Posterior vena cava (tissue), 2 donors: ENCODE data around the gene N4BP3. TPM values are rescaled to one million over a fixed set of nuclear protein-coding genes. Genes with fewer than 3 reads are reported as not detected.
A peak's percentile ranks its signal among the peaks of the same experiment; 100 is the strongest.

ENCODE experiments used
- DNase-seq: peaks from one replicate; pipeline ENCODE4 v3.0.0-alpha.2; 2020; ENCODE audit warnings: low spot score
- intact Hi-C, 2 donors: fragments of 100-400 bp; cut with DNase I; formaldehyde crosslinking; loops; one replicate each; pipeline versions ENCODE4 v1.14.1 to v1.14.2; 2022 to 2023
- total RNA-seq, 2 donors: library from RNA; stranded (reverse); fragmentation: NEBNext Ultra II Directional; extraction: Animal tissue kit (Norgen Biotek cat#: 25700); gene quantifications; one replicate each; pipeline ENCODE4 v1.2.1, GENCODE V29; 2021
- donor health status: DM: yes; HTN: yes; CAD: no.
- donor health status: DM: yes; HTN: yes; CAD: no.

Gene N4BP3
- total RNA-seq, 2 donors from 2014 or later: 1.7 to 1.8 TPM

DNA sequence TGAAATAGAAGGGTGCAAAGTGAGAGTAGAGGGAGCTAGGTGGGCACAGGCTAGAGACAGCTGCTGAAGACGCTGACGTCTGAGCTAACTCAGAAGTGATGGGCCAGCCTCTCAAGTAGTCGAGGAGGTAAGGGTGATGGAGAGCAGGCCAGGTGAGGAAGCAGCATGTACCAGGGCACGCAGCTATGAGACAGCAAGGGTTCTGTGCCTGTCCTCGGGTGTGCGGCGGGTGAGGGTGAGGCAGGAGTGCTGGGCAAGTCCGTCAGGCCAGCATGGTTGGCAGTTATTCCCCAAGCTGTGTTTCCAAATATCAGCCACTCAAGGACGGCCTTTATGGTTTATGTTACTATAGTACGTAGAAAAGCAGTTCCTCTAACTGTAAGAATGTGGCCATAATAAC lies 23.7 kb downstream of the N4BP3 start:
- no peak for DNase-seq
- intact Hi-C loops: no loop called here

- intact Hi-C loops: no loop called here
- no peak for DNase-seq
Observed at GRCh38 chr5:178137991-178138390, 24.7 kb downstream of the N4BP3 start.

DNA sequence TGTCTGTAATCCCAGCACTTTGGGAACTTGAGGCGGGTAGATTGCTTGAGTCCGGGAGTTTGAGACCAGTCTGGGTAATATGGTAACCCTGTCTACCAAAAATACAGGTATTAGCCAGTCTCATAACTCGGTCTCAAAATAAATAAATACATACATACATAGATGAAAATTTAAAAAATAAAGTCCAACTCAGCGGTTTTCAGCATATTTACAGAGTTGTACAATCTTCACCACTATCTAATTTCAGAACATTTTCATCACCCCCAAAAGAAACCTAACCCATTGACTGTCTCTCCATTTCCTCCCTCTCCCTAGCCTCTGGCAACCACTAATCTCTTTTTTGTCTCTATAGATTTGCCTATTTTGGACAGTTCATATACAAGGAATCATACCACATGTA lies 28.2 kb downstream of the N4BP3 start:
- intact Hi-C loops: no loop called here
- DNase-seq: no peak

DNA sequence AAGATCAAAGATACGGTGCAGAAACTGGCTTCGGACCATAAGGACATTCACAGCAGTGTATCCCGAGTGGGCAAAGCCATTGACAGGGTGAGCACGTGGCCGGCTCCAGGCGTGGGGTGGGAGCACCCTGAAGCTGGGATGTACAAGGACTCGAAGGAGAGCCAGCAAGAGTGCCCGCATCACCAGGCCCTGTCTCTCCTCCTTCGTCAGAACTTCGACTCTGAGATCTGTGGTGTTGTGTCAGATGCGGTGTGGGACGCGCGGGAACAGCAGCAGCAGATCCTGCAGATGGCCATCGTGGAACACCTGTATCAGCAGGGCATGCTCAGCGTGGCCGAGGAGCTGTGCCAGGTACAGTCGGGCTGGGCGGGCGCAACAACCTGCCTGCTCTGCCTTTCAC lies 29.3 kb downstream of the N4BP3 start:
- no peak for DNase-seq
- intact Hi-C loops: no loop called here

DNA sequence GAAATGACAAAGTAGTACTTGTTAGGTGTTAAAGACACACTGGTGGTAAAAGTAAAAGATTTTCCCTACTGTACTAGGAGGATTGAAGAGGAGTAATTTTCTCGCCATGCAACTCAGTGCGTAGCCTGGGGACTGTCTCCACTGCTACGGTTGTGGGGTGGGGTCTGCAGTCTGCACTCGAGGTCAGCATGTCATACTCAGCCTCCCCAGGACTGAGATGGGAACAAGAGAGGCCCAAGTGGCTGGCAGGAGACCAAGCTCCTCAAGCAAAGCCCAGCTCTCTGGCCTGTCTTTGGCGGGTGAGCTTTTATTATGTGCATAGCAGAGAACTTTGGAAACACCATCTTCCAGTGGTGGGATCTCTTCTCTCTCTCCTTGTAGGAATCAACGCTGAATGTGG lies 29.9 kb downstream of the N4BP3 start:
- no peak for DNase-seq
- intact Hi-C loops: no loop called here

DNA sequence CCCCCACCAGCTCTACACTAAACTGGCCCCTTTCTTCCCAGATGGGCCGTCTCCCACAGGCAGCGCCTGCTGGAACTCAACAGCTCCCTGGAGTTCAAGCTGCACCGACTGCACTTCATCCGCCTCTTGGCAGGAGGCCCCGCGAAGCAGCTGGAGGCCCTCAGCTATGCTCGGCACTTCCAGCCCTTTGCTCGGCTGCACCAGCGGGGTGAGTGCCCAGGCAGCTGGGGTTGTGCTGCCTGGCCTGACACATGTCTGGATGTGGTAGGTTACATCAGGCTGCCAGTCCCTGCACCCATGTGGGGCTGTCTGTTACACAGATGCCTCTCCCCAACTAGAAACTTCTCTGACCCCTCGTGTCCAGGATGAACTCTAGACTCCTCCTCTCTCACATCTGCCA lies 30.6 kb downstream of the N4BP3 start:
- no peak for DNase-seq
- intact Hi-C loops: no loop called here

DNA sequence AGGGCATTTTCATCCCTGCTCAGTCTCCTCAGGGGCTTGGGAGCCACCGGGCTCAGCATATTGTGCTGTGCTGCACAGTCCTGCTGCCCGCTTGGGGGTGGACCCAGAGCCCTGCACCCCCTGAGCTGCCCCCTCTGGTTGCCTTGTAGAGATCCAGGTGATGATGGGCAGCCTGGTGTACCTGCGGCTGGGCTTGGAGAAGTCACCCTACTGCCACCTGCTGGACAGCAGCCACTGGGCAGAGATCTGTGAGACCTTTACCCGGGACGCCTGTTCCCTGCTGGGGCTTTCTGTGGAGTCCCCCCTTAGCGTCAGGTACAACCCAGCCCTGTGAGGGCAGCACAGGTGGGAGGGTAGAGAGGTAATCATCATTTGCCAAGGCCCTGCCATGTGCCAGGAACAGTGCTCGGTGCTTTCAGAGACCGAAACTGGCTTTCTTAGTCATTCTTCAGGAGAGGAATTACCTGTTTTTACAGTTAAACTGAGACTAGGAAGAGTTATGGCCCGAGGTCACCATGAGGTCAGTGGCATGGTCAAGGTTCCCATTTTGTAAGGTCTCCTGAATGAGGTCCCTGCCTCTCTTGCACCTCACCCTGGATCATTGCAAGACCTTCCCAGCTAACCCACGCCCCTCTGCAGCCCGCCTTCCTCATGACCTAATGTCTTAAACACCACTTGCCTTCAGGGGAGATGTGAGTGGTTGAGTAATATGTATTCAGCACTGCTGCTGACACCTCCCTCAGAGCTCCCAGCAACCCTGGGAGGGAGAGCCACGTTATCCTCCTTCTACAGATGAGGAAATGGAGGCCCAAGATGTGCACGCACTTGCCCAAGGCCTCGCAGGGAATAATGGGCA lies 32.9 kb downstream of the N4BP3 start:
- intact Hi-C loops: no loop called here
- no peak for DNase-seq

GRCh38 chr5:178147406-178147805 lies 34.1 kb downstream of the N4BP3 start:
- intact Hi-C loops: no loop called here
- no peak for DNase-seq

DNA sequence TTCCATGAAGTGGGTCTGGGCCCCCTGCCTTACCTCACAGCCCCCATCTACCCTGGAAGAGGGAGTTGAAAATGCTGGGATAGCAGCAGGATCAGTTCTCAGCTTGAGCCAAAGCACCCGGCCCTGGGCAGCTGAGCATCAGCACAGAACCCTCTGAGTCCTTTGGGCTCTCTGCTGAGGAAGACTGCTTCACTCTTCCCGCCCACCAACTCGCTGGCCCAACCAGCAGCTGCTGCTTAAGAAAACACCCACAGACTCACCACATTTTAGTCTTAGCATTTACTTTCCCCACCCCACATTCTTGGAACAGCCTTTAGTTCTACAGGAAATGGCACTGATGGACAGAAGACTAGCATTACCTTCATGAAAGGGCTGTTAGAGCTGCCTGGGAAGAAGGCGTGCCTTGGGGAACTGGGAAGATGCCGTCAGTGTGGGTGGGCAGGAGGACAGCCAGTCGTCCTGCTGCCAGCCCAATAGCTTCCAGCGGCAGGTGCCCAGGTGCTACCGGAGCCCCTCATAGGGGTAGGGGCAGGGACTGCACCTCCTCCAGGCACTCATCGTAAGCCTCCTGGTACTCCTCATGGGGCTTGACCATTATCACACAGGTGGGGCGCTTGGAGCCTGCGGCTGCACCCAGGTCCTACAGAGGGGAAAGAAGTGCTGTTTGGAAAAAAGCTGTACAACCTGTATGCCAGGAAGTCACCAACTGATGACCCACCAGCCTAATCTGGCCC lies 36.0 kb downstream of the N4BP3 start:
- no peak for DNase-seq
- intact Hi-C loops: no loop called here

GRCh38 chr5:178150977-178151734 lies 37.8 kb downstream of the N4BP3 start:
- intact Hi-C loops: no loop called here
- no peak for DNase-seq

GRCh38 chr5:178152491-178153444 lies 39.4 kb downstream of the N4BP3 start:
- DNase-seq: no peak
- intact Hi-C loops: no loop called here

- peak; percentile 99 for DNase-seq
- intact Hi-C loops: no loop called here
Observed at GRCh38 chr5:178153530-178154340, 40.4 kb downstream of the N4BP3 start, which contains the start of gene NHP2. TSS of gene NHP2 (minus strand) at chr5:178153885. CDS start at chr5:178153817, 68 bp downstream.

DNA sequence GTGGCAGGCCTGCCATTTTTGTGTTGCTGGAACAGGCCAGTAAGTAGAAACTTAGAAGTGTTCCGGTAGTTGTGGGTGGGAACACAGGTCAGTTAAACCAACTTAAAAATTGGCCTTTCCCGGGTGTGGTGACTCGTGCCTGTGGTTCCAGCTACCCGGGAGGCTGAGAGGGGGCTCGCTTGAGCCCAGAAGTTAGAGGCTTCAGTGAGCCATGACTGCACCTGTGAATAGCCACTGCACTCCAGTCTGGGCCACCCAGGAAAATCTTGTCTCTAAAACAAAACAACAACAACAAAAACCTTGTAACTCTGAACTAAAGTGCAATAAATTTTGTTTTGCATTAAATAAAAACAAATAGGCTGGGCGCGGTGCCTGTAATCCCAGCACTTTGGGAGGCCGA lies 41.7 kb downstream of the N4BP3 start:
- intact Hi-C loops: no loop called here
- DNase-seq: no peak

DNA sequence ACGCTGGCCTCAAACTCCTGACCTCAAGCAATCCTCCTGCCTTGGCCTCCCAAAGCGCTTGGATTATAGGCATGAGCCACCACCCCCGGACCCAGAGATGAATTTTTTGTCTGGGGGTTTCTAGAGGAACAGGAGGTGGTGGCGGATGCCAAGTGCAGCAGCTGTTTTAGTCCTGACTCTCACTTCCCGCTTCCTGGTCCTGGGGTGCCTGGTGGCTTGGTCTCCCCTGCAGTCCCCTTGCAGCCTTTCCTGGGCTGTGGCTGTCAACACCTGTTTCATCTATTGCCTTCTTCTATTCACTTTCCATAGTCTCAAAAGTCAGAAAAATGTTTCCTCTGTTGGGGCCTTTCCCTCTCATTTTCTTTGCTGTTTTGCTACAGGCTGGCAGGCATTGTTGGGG lies 46.8 kb downstream of the N4BP3 start:
- DNase-seq: no peak
- intact Hi-C loops: loop anchor here (5.0 kb wide), 1 partner anchor 83 kb away; no protein-coding TSS in a partner anchor

DNA sequence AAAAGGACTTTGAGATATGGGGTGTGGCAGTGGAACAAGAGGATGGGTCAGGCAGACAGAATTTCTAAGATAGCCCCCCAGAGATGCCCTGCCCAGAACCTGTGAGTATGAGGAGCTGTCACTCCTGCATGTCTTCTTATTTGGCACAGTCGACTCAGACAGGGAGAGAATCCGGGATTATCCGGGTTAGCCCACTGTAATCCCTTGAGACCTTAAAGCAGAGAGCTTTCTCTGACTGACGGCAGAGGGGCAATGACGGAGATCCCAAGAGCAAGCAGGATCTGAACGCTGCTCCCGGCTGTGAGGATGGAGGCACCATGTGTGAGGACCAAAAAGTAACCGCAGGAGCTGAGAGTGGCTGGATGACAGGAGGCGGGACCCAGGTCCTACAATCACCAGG lies 49.1 kb downstream of the N4BP3 start:
- no peak for DNase-seq
- intact Hi-C loops: loop anchor here (5.0 kb wide), 1 partner anchor 85 kb away; no protein-coding TSS in a partner anchor

GRCh38 chr5:178163772-178164735 lies 50.7 kb downstream of the N4BP3 start:
- peak; percentile 95 for DNase-seq
- intact Hi-C loops: loop anchor here (5.0 kb wide), 1 partner anchor 87 kb away; no protein-coding TSS in a partner anchor

DNA sequence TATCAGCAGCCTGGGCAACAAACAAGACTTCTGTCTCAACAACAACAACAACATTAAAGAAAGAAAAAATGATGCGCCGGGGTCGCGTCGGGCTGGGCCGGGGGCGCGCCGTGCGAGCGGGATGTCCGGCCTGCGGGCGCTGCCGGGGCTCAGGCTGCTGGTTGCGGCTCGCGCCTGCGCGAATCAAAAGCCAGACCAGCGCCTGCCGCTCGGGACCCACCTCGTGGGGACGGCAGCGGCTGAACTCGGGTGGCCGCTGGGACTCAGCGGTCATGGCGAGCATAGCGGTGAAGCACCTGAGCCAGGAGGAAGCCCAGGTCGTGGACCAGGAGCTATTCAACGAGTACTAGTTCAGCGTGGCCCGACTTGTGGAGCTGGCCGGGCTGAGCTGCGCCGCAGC lies 52.2 kb downstream of the N4BP3 start:
- intact Hi-C loops: no loop called here
- no peak for DNase-seq
